Type B pancreatic cell (in vitro differentiated cells): ENCODE data around the gene DMXL2. TPM values are rescaled to one million over a fixed set of nuclear protein-coding genes. Genes with fewer than 3 reads are reported as not detected.
"Not testable (repeated sequence)": the region's sequence is repeated elsewhere in the genome, so short reads cannot be mapped to it uniquely, and the experiment has no call there.

ENCODE experiments used
- DNase-seq: peaks from one replicate; pipeline ENCODE4 v3.0.0; 2021; ENCODE audit warnings: mixed read lengths; ENCODE audit not compliant: unreplicated experiment; ENCODE audit errors: extremely low spot score
- H3K27ac Mint-ChIP-seq: 2 replicates; pipeline ENCODE4 v1.8.0; 2021; ENCODE audit warnings: mild to moderate bottlenecking, mixed read lengths
- H3K27me3 Mint-ChIP-seq: 2 replicates; pipeline ENCODE4 v1.8.0; 2021; ENCODE audit warnings: mixed read lengths
- H3K36me3 Mint-ChIP-seq: 2 replicates; pipeline ENCODE4 v1.8.0; 2021; ENCODE audit warnings: mixed read lengths
- H3K4me1 Mint-ChIP-seq: one replicate; pipeline ENCODE4 v1.8.0; 2021; ENCODE audit warnings: mixed read lengths; ENCODE audit not compliant: unreplicated experiment
- H3K4me3 Mint-ChIP-seq: 2 replicates; pipeline ENCODE4 v1.8.0; 2021; ENCODE audit warnings: mild to moderate bottlenecking, mixed read lengths
- H3K9me3 Mint-ChIP-seq: 2 replicates; pipeline ENCODE4 v1.8.0; 2021; ENCODE audit warnings: mixed read lengths
- CTCF ChIP-seq: fragments of 200-600 bp; sonication (generic); conservative IDR thresholded peaks from 2 replicates; pipeline ENCODE4 v1.5.0; 2021; ENCODE audit warnings: antibody characterized with exemption, mild to moderate bottlenecking
- total RNA-seq: library from RNA; stranded (reverse); gene quantifications from 2 replicates; pipeline ENCODE4 v1.2.1, GENCODE V29; 2021; ENCODE audit warnings: low replicate concordance

Gene DMXL2
- total RNA-seq, 1 donor from 2014 or later = 34.3 TPM

GRCh38 chr15:51620641-51621040 lies 1.9 kb downstream of the DMXL2 start:
- Mint-ChIP-seq H3K27me3 (no peaks in the 10 kb centered on the region), H3K27ac (peak overlapping the region; percentile 75), H3K9me3 (no peaks in the 10 kb centered on the region), H3K4me1 (peaks cover 25% of the 10 kb centered on the region), H3K4me3 (peak overlapping the region; percentile 98), H3K36me3 (no peaks in the 10 kb centered on the region)
- DNase-seq = no peak
- TF ChIP-seq CTCF = no peak

- peak overlapping the region; percentile 98 for H3K4me3 Mint-ChIP-seq
- no peak for DNase-seq
- H3K36me3 Mint-ChIP-seq = no peaks in the 10 kb centered on the region
- H3K9me3 Mint-ChIP-seq = no peaks in the 10 kb centered on the region
- H3K27me3 Mint-ChIP-seq = no peaks in the 10 kb centered on the region
- peaks cover 25% of the 10 kb centered on the region for H3K4me1 Mint-ChIP-seq
- TF ChIP-seq CTCF = no peak
- no peak overlapping the region for H3K27ac Mint-ChIP-seq
Measured at GRCh38 chr15:51620122-51620521, 2.4 kb downstream of the DMXL2 start.

GRCh38 chr15:51619331-51620035 lies 3.1 kb downstream of the DMXL2 start:
- Mint-ChIP-seq H3K4me1 (peaks cover 25% of the 10 kb centered on the region), H3K4me3 (no peak overlapping the region), H3K9me3 (no peaks in the 10 kb centered on the region), H3K36me3 (no peaks in the 10 kb centered on the region), H3K27me3 (no peaks in the 10 kb centered on the region), H3K27ac (no peak overlapping the region)
- no peak for DNase-seq
- no peak for TF ChIP-seq CTCF

GRCh38 chr15:51617886-51618285 lies 4.7 kb downstream of the DMXL2 start:
- Mint-ChIP-seq H3K27ac (no peak overlapping the region), H3K4me3 (no peak overlapping the region), H3K27me3 (no peaks in the 10 kb centered on the region), H3K4me1 (peaks cover 18% of the 10 kb centered on the region), H3K36me3 (no peaks in the 10 kb centered on the region), H3K9me3 (no peaks in the 10 kb centered on the region)
- DNase-seq = no peak
- no peak for TF ChIP-seq CTCF

- no peaks in the 10 kb centered on the region for H3K36me3 Mint-ChIP-seq
- H3K4me1 Mint-ChIP-seq = no peaks in the 10 kb centered on the region
- no peak for TF ChIP-seq CTCF
Measured at GRCh38 chr15:51613951-51614350, 8.6 kb downstream of the DMXL2 start.

GRCh38 chr15:51612669-51613068 lies 9.9 kb downstream of the DMXL2 start:
- DNase-seq, H3K27me3 Mint-ChIP-seq, H3K9me3 Mint-ChIP-seq, H3K4me1 Mint-ChIP-seq, H3K4me3 Mint-ChIP-seq, H3K27ac Mint-ChIP-seq, H3K36me3 Mint-ChIP-seq: not testable (repeated sequence)

More at GRCh38 chr15:51613951-51614350, 8.6 kb downstream of the DMXL2 start:
- Mint-ChIP-seq H3K27ac (no peak overlapping the region), H3K27me3 (no peaks in the 10 kb centered on the region), H3K9me3 (no peaks in the 10 kb centered on the region), H3K4me3 (no peak overlapping the region)
- DNase-seq = no peak

GRCh38 chr15:51603462-51603948 lies 19.1 kb downstream of the DMXL2 start:
- Mint-ChIP-seq H3K36me3 (peaks cover 14% of the 10 kb centered on the region), H3K4me3 (peak overlapping the region; percentile 61), H3K27ac (peak overlapping the region; percentile 87)
- not testable (repeated sequence) for H3K9me3 Mint-ChIP-seq, H3K27me3 Mint-ChIP-seq, DNase-seq, H3K4me1 Mint-ChIP-seq
